ENCODE results near the gene SAMD8.
"Not testable (repeated sequence)": the region's sequence is repeated elsewhere in the genome, so short reads cannot be mapped to it uniquely, and the experiment has no call there.

Gene SAMD8

DNA sequence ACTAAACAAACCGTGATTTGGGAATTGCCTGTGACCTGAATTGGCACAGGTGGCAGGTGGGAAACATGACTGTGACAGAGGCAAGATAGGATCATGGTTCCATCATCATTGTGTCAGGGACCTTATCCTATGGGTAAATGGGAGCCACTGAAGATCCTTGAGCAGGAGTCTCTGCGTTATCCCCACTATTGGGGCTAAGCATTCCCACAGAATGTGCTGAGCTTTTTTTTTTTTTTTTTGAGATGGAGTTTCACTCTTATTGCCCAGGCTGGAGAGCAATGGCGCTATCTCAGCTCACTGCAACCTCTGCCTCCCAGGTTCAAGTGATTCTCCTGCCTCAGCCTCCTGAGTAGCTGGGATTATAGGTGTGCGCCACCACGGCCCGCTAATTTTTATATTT lies 88.5 kb downstream of the SAMD8 start:
- not testable (repeated sequence) for DNase-seq

DNA sequence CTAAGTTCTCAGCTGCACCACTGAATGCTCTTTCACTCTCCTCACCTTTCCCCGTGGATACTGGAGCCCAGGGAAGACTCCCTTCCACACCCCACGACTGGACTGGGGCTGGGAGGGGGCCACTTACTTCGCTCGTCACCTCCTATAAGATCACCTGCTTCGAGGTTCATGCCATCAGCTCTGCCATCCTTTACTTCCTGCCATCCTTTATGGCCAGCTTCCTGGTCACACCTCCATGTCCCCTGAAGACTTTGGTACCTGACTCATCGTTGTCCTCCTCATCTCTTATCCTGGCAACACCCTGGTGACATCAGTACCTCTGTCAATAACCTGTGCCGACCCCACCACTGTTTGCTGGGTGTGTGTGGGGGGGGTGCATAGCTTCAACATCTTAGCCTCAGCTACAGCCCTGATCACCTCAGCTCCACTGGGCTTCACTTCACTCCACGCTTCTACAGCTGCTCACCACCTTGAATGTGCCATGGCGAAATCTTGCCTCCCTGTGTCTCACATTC lies 90.4 kb downstream of the SAMD8 start:
- DNase-seq = no peak

DNA sequence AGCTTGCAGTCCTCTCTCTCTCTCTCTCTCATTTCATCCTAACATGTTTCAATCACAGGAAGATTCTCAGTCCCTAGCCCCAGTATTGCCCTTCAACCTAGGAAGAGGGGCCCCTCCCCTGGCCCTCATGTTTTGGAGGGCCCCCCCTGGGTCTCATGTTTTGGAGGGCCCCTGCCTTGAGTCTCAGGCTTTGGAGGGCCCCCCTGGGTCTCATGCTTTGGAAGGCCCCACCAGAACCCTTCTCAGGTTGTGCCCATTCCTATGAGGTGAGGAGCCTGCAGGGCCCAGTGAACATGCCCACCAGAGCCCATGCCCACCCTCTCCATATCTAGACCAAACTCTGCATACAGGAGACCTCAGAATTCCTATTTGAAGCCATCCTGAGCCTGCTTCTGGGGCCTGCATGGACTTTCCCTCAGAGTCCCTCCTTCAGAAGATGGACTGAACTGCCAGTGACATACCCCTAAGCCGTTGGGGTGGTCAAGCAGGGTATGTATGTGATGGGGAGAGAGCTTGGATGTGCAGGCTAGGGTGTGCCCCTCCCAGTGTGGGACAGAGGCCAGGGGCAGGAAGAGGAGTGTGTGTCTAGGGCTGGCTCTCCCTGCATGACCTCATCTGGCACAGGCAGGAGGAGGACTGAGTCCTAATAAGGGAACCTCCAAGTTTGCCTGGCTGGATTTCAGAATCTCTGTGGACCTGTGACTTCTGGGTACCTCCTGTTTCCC lies 91.0 kb downstream of the SAMD8 start:
- no peak for DNase-seq

DNA sequence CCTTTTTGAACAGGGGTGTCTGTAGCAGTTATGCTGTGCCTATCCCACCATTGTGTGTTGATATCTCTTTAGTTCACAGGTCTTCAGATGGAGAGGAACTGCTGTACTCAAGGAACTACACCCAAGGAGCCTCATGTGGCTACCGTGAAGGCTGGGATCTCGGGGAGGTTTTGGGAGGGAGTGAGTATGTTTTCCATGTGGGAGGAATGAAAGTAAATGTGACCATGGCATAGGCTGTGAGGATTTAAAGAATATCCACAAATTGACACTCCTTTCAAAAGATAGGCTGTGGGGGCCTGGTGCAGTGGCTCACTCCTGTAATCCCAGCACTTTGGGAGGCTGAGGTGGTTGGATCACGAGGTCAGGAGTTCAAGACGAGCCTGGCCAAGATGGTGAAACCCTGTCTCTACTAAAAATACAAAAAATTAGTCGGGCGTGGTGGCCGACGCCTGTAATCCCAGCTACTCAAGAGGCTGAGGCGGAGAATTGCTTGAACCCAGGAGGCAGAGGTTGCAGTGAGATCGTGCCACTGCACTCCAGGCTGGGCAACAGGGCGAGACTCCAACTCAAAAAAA lies 91.7 kb downstream of the SAMD8 start:
- DNase-seq = not testable (repeated sequence)

DNA sequence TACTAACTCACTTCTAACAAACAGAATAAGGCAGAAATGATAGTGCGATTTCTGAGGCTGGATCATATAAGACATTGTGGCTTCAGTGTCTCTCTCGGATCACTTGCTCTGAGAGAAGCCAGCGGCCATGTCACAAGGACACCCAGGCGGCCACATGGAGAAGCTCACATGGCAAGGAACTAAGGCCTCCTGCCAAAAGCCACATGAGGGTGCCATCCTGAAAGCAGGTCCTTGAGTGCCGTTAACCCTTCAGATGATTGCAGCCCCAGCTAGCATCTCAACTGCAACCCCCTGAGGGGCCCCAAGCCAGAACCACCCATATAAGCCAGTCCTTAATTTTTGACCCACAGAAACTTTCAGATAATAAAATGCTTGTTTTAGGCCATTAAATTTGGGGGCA lies 92.3 kb downstream of the SAMD8 start:
- DNase-seq = no peak

DNA sequence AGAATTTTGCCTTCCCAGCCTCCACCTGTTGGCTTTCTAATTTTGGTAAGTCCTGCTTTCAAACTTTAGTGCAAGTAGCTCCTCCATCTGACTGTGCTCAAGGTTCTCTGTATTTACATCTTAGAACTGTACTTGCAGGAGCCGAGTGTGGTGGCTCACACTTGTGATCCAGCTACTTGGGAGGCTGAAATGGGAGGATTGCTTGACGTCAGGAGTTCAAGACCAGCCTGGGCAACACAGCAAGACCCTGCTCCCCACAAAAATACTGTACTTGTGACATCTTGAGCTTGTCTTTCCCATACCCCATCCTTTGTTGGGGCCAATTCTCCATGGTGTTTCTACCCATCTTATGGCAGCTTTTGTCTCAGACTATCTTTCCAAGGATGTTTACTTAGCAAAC lies 94.5 kb downstream of the SAMD8 start:
- DNase-seq = no peak

DNA sequence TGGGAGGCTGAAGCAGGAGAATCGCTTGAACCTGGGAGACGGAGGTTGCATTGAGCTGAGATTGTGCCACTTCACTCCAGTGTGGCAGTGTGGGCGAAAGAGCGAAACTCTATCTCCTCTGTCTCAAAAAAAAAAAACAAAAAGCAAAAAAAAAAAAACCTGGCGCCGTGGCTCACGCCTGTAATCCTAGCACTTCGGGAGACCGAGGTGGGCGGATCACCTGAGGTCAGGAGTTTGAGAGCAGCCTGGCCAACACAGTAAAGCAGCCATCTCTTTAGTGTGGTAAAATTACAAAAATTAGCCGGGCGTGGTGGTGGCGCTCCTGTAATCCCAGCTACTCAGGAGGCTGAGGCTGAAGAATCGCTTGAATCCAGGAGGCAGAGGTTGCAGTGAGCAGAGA lies 95.2 kb downstream of the SAMD8 start:
- not testable (repeated sequence) for DNase-seq

DNA sequence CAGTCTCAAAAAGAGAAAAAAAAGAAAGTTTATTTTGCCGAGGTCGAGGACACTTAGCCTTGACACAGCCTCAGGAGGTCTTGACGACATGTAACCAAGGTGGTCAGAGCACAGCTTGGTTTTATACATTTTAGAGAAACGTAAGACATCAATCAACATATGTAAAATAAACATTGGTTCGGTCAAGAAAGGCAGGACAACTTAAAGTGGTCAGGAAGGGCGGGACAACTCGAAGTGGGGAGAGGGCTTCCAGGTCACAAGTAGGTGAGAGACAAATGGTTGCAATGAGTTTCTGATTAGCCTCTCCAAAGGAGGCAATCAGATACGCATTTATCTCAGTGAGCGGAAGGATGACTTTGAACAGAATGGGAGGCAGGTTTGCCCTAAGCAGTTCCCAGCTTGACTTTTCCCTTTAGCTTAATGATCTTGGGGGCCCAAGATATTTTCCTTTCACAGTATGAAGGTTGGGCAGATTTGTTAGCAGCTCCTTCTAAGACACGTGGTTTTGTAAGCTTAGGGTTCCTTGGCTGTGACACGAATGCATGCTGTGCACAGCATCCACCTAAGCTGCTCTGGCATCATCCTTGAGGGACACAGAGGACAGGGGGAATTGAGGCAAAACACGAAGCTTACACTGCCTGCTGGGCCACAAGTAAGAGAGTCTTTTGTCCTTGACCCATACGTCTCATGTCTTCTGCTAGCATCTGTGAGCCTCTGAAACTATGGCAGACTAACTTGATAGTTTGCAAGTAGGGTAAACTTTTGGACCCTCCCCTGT lies 95.8 kb downstream of the SAMD8 start:
- no peak for DNase-seq

DNA sequence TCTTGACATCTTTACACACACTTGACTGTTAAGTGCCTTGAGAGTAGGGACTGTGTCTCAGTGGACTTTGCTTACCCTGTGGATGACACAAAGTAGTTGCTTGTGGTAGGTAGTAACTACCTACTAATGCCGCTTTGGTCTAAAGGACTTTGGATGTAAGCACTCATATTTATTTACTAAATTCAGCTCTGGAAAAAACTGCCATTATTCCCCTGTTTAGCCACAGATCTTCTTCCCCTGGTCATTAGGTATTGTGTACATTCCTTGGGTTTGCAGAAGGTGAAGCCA lies 96.3 kb downstream of the SAMD8 start:
- DNase-seq = no peak

DNA sequence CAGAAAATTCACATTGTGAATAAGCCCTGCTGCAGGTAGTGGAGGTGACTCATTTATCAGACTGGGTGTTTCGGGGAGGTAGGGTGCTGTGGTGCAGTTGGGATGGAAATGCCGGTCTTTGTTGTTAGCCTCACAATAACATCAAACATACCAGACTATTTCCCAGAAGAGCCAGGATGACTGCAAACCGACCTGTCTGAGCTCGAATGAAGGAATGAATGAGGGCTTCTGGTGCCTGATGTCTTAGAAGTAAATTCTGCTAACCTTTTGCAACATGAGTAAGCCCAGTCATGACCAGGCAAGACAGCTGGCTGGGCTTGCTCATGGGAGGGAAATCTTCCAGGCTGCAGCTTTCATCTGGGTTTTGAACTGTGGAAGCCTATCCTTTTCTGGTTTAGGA lies 96.7 kb downstream of the SAMD8 start:
- no peak for DNase-seq

DNA sequence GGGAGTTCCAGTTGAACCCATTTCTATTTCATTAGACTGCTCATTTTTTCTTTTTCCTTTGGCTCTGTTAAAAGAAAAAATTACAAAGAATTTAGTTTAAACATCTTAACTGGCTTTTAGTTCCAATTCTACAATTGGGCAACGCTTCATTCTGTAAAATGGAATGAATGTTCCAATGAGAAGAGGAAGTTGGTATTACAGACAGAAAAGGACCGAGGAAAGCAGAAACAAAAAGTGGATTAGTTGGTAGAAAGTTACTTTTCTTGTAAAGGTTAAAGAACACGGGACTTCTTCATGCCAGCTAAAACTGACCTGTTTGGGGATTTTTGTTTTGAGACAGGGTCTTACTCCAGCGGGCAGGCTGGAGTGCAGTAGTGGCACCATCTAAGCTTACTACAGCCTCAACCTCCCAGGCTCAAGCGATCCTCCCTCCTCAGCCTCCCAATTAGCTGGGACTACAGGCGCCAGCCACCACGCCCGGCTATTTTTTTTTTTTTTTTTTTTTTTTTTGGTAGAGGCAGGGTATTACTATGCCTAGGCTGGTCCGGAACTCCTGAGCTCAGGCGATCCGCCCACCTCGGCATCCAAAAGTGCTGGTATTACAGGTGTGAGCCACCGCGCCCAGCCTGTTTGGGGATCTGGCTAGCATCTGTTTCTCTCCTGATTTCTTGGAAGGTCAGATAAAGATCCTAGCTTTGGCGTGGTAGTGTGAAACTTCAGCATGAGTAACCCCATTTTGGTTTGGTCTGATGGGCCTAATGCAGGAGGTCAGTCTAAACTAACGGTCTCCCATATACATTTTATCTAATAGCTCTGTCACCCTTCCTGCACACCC lies 97.8 kb downstream of the SAMD8 start:
- DNase-seq = no peak

DNA sequence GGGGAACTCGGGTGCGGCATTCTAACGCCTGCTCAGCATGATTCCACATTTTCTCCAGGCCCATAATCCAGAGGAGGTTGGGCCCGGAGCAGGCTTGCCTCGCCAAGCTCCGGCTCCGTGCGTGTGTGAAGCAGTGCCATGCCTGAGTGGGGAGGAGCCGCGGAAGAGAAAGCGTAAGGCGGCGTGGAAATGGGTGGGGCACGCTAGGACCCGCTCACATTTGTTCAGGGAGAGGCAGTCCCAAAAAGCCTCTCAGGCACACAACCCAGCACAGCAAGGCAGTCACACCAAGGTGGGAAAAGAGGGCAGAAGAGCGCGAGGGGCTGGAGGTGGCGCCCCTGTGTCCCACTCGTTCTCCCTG lies 98.4 kb downstream of the SAMD8 start:
- DNase-seq = peak; percentile 70 to 94 (median 82)

DNA sequence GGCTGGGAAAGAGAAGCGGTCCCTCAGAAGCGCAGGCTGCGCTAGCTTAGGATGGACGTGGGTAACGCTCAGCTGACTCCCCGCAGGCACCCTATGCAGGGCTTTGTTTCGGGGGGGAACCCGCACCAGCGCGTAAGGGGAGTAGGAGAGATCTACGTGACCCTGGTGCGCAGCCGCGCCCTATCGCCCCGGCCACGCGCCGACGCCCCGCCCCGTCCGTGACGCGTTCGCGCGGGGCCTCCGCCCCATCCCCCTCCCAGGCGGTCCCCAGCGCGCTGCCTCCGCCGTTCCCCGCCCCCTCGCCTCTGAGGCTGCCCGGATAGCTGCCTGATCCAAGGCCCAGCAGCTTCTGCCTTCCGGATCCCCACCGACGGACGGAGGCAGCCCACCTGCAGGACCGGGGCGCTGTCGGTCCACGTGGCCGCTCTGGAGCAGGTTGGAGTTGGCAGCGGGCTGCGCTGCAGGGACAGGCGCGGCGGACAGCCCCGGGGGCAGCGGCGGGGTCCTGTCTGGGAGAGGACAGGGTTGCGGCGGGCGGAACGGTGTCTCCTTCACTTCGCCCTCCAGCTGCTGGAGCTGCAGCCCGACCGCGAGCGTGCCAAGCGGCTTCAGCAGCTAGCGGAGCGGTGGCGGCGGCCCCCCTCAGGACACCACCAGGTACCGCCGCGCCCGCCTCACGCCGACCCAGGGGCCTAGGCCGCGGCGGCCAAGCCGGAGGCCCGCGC lies 99.0 kb downstream of the SAMD8 start, which contains the start of gene VDAC2:
Gene VDAC2 (plus strand): TSS at position 515 of the 725 bp plus-strand sequence. CDS start 363 bp downstream, outside the sequence.
- peak; percentile 91 to 99 (median 95) for DNase-seq

DNA sequence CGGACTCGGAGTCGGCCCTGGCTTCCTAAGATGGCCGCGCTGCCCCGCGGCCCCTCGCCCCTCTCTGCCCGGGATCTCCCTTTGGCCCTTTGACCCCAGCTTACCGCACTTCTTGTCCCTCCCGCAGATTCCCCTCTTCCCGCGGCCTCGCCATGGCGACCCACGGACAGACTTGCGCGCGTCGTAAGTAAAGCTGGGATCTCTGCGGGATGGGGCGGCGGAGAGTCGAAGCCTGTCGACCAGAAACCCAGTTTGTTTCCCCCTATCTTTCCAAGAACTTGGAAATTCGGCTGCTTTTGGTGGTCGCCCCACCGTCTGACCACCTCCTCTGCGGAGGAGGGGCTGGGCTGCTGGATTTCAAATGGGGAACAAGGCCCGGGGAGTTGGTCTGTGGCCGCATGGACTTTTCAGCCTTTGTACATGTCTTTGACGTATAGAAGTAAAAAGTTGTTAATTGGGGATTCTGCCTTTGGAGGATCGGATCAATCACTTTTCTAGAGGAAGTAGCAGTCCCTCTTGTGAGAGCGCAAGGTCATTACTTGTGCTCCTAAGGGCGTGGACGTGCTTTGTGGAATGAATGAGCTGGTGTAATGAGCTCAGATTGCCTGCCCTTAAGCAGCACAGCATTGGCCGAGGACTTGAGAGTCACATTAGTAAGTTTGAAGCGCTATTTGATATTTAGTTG lies 99.7 kb downstream of the SAMD8 start:
- peak in 2 of 6 experiments; percentile 4 to 7 for DNase-seq

DNA sequence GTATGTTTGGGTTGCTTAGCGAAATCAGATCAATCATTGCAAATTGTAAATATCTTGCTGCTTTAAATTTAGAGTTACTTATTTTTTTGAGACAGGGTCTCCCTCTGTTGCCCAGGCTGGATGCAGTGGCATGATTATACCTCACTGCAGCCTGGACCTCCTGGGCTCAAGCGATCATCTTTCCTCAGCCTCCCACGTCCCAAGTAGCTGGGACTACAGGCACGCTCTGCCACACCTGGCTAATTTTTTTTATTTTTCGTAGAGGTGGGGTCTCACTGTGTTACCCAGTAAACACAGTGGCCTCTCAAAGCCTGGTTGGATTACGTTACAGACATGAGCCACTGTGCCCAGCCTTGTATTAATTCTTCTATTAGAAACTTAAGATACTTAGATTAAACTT lies 100.9 kb downstream of the SAMD8 start:
- DNase-seq = no peak

DNA sequence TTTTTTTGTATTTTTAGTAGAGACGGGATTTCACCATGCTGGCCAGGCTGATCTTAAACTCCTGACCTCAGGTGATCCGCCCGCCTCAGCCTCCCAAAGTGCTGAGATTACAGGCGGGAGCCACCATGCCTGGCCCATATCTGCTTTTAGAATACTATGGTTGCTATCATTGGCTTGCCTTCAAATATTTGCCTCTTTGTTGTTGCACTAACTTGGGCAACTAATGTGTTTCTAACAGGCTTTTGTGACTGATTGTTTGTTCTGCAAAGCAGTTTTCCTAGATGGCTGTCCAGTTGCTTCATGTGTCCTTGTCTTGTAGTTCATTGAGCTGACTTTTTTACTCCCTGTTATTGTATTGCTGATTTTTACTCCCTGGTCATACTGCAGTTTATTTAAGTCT lies 108.8 kb downstream of the SAMD8 start:
- DNase-seq = no peak

DNA sequence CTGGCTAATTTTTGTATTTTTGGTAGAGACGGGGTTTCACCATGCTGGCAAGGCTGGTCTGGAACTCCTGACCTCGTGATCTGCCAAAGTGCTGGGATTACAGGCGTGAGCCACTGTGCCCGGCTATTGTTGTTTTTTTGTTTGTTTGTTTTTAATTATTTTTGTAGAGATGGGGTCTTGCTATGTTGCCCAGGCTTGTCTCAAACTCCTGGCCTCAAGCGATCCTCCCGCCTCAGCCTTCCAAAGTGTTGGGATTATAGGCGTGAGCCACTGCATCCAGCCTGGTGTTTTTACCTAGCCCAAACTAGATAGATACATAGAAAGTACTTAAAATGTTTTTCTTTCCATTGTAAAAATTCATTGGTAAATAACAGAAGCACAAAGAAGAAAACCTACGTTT lies 110.0 kb downstream of the SAMD8 start:
- not testable (repeated sequence) for DNase-seq

DNA sequence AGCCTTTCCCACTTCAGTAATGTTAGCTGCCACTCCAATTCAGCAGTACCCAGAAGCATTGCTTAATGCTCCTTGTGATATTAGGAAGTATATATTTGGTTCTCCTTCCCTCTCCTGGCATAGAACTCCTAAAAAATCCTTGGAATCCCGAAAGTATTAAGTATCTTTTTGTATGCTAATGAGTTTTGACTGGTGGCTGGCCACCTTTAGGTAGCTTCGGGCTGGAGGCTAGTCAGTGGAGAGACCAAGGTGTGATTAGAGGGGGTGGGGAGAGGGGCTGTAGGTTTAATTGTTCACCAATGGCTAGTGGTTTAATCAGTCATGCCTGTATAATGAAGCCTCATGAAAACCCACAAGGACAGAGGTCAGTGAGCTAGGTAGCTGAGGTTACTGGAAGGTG lies 112.1 kb downstream of the SAMD8 start:
- no peak for DNase-seq

DNA sequence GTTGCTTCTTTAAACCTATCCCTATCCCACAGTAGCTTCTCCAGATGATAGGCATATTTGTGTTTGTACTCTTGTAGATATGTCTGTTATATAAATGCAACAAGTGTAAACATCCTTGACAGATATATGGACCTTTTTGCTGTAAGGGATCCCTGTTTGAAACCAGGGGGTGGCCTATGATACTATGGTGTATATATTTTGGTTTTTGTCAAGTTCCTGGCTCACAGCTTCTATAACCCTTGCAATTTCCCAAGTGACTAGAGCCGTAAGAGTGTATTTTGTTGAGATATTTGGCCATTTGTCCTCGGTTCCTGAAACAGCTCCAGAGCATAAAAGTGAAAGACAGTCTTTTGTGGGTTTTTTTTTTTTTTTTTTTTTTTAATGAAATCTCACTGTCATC lies 114.6 kb downstream of the SAMD8 start:
- no peak for DNase-seq

DNA sequence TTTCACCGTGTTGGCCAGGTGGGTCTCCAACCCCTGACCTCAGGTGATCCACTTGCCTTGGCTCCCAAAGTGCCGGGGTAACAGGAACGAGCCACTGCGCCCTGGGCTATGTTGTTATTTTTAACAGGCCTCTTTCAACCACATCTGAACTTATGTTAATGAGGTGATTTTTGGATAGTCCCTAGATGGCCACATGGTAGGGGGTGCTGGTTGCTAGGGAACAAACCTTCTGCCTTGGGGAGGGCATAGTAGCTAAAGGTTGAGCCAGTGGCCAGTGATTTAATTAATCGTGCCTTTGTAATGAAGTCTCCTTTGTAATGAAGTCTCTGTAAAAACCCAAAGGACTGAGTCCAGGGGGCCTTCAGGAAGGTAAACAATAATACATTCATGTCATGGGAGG lies 115.2 kb downstream of the SAMD8 start:
- DNase-seq = no peak

DNA sequence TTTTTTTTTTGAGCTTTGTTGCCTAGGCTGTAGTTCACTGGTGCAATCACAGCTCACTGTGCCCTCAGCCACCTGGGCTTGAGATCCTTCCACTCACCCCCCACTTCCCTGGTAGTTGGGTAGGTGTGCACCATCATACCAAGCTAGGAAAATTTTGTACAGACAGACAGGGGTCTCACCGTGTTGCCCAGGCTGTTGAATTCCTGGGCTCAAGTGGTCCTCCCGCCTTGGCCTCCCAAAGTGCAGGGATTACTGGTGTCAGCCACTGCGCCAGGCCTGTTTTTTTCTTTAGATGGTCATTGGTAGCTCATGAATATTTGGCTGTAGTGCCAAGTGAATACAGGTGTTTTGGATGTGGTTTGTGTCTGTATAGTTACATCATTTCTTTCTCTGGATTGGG lies 116.8 kb downstream of the SAMD8 start:
- DNase-seq = no peak

DNA sequence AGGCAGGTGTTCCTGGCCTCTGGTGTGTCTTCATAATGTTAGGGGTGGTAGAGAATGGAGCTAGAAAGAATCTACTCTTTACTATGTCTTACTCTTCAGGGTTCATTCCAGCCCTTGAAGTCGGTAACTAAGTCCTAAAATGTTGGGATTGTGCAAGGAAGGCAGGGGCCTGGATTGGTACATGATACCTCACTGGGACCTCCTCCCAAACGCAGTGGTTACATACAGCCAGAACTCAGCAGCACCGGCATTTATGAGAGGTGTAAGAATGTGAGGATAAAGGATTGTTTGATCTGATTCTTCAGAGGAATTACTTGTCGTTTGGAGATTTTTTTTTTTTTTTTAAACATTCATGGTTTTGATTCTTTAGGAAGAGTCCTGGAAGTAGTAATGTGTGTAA lies 117.4 kb downstream of the SAMD8 start:
- DNase-seq = no peak

All from stimulated activated naive CD4-positive, alpha-beta T cell (primary cell).